Chondrocyte (in vitro differentiated cells): Measurements from ENCODE around the gene CWC27. TPM values are rescaled to one million over a fixed set of nuclear protein-coding genes. Genes with fewer than 3 reads are reported as not detected.

Experiments
- DNase-seq: peaks from one replicate; pipeline ENCODE4 v3.0.0; 2021; ENCODE audit warnings: mixed read lengths, low spot score
- H3K27ac Mint-ChIP-seq: one replicate; pipeline ENCODE4 v1.8.0; 2021; ENCODE audit warnings: mild to moderate bottlenecking, moderate library complexity, mixed read lengths; ENCODE audit not compliant: unreplicated experiment
- H3K27me3 Mint-ChIP-seq: 2 replicates; pipeline ENCODE4 v1.8.0; 2021; ENCODE audit warnings: low read depth, mixed read lengths
- H3K36me3 Mint-ChIP-seq: 2 replicates; pipeline ENCODE4 v1.8.0; 2021; ENCODE audit warnings: low read depth, mixed read lengths
- H3K4me1 Mint-ChIP-seq: 2 replicates; pipeline ENCODE4 v1.8.0; 2021; ENCODE audit warnings: low read depth, mild to moderate bottlenecking, mixed read lengths
- H3K4me3 Mint-ChIP-seq: one replicate; pipeline ENCODE4 v1.8.0; 2021; ENCODE audit warnings: mild to moderate bottlenecking, moderate library complexity, mixed read lengths; ENCODE audit not compliant: unreplicated experiment
- H3K9me3 Mint-ChIP-seq: 2 replicates; pipeline ENCODE4 v1.8.0; 2021; ENCODE audit warnings: low read depth, mixed read lengths
- CTCF ChIP-seq: fragments of 200-600 bp; sonication (generic); IDR thresholded peaks from 2 replicates; pipeline ENCODE4 v1.5.0; 2021; ENCODE audit warnings: antibody characterized with exemption, mild to moderate bottlenecking, moderate library complexity
- total RNA-seq: library from RNA; stranded (reverse); gene quantifications from 3 replicates; pipeline ENCODE4 v1.2.1, GENCODE V29; 2021

Gene CWC27
- total RNA-seq, 1 donor from 2014 or later, result 19.5 TPM

- peaks cover 10% of the 10 kb centered on the region for H3K36me3 Mint-ChIP-seq
- H3K27ac Mint-ChIP-seq, result no peak overlapping the region
- TF ChIP-seq CTCF, result no peak
Observed at GRCh38 chr5:64836190-64836755, 67.5 kb downstream of the CWC27 start.

GRCh38 chr5:64836786-64837185 lies 68.1 kb downstream of the CWC27 start:
- H3K4me1 Mint-ChIP-seq, result peaks cover 28% of the 10 kb centered on the region
- no peak overlapping the region for H3K4me3 Mint-ChIP-seq
- no peak for DNase-seq
- no peak overlapping the region for H3K27ac Mint-ChIP-seq
- H3K36me3 Mint-ChIP-seq, result peaks cover 13% of the 10 kb centered on the region
- no peak for TF ChIP-seq CTCF
- no peaks in the 10 kb centered on the region for H3K27me3 Mint-ChIP-seq
- peaks cover 8% of the 10 kb centered on the region for H3K9me3 Mint-ChIP-seq

More at GRCh38 chr5:64836190-64836755, 67.5 kb downstream of the CWC27 start:
- Mint-ChIP-seq H3K9me3 (peaks cover 7% of the 10 kb centered on the region), H3K4me1 (peaks cover 28% of the 10 kb centered on the region), H3K27me3 (no peaks in the 10 kb centered on the region), H3K4me3 (no peak overlapping the region)
- no peak for DNase-seq

- H3K4me3 Mint-ChIP-seq, result no peak overlapping the region
- no peak for TF ChIP-seq CTCF
- DNase-seq, result no peak
- no peaks in the 10 kb centered on the region for H3K27me3 Mint-ChIP-seq
- peak overlapping the region; percentile 23 for H3K27ac Mint-ChIP-seq
- peaks cover 8% of the 10 kb centered on the region for H3K9me3 Mint-ChIP-seq
- H3K36me3 Mint-ChIP-seq, result peaks cover 15% of the 10 kb centered on the region
- peaks cover 28% of the 10 kb centered on the region for H3K4me1 Mint-ChIP-seq
Observed at GRCh38 chr5:64838376-64838775, 69.6 kb downstream of the CWC27 start.

GRCh38 chr5:64838803-64839202 lies 70.1 kb downstream of the CWC27 start:
- Mint-ChIP-seq H3K9me3 (peaks cover 8% of the 10 kb centered on the region), H3K36me3 (peaks cover 16% of the 10 kb centered on the region), H3K27ac (no peak overlapping the region), H3K4me1 (peaks cover 28% of the 10 kb centered on the region), H3K27me3 (no peaks in the 10 kb centered on the region), H3K4me3 (no peak overlapping the region)
- TF ChIP-seq CTCF, result no peak
- DNase-seq, result no peak

- TF ChIP-seq CTCF, result no peak
- peaks cover 11% of the 10 kb centered on the region for H3K9me3 Mint-ChIP-seq
- peaks cover 28% of the 10 kb centered on the region for H3K4me1 Mint-ChIP-seq
- no peaks in the 10 kb centered on the region for H3K27me3 Mint-ChIP-seq
- DNase-seq, result no peak
- peak overlapping the region; percentile 32 for H3K27ac Mint-ChIP-seq
- peaks cover 21% of the 10 kb centered on the region for H3K36me3 Mint-ChIP-seq
- no peak overlapping the region for H3K4me3 Mint-ChIP-seq
Observed at GRCh38 chr5:64839936-64840335, 71.2 kb downstream of the CWC27 start.
